ENCODE measurements around the gene PPP2R5A.
"Not testable (repeated sequence)": the region's sequence is repeated elsewhere in the genome, so short reads cannot be mapped to it uniquely, and the experiment has no call there.

PPP2R5A gene

GRCh38 chr1:212287261-212287895 is 2.2 kb downstream of the PPP2R5A start:
- H2AFZ ChIP-seq (ENCODE audit: low read length) = no peak overlapping the region

GRCh38 chr1:212287995-212288394 is 2.8 kb downstream of the PPP2R5A start:
- H4K20me1 ChIP-seq (ENCODE audit: insufficient read depth, low read length); H3F3A ChIP-seq (ENCODE audit: insufficient read depth, low read length); H3K27ac ChIP-seq (ENCODE audit: low read depth, low read length, poor library complexity, severe bottlenecking); H3K27me3 ChIP-seq (ENCODE audit: insufficient read depth, low read length); H3K9me2 ChIP-seq (ENCODE audit: low read depth, low read length); H3K9ac ChIP-seq (ENCODE audit: low read length); H2AFZ ChIP-seq (ENCODE audit: low read length); H3K36me3 ChIP-seq (ENCODE audit: insufficient read depth, low read length); H3K9me3 ChIP-seq (ENCODE audit: low read length): not testable (repeated sequence)
- peaks cover 62% of the 10 kb centered on the region for H3K4me1 ChIP-seq (ENCODE audit: insufficient read depth, low read length, severe bottlenecking)
- peak overlapping the region; percentile 82 for H3K4me3 ChIP-seq (ENCODE audit: low read depth, low read length, poor library complexity, severe bottlenecking)
- H3K4me2 ChIP-seq (ENCODE audit: low read length) = peak overlapping the region; percentile 64
- peaks cover 67% of the 10 kb centered on the region for H3K79me2 ChIP-seq (ENCODE audit: insufficient read depth, low read length)

More at GRCh38 chr1:212287261-212287895, 2.2 kb downstream of the PPP2R5A start:
- peaks cover 55% of the 10 kb centered on the region for H3K4me1 ChIP-seq (ENCODE audit: insufficient read depth, low read length, severe bottlenecking)
- TF ChIP-seq CTCF (IDR thresholded peaks at IDR 0.05; ENCODE audit: low read length) (no peak), EZH2 (IDR thresholded peaks at IDR 0.05; ENCODE audit: borderline replicate concordance, low read length) (no peak)
- no peaks in the 10 kb centered on the region for H4K20me1 ChIP-seq (ENCODE audit: insufficient read depth, low read length)
- peaks cover 61% of the 10 kb centered on the region for H3K79me2 ChIP-seq (ENCODE audit: insufficient read depth, low read length)
- H3K9ac ChIP-seq (ENCODE audit: low read length) = peak overlapping the region; percentile 81
- H3K27me3 ChIP-seq (ENCODE audit: insufficient read depth, low read length) = no peaks in the 10 kb centered on the region
- H3K4me2 ChIP-seq (ENCODE audit: low read length) = peak overlapping the region; percentile 76
- peak overlapping the region; percentile 82 for H3K4me3 ChIP-seq (ENCODE audit: low read depth, low read length, poor library complexity, severe bottlenecking)
- peaks cover 4% of the 10 kb centered on the region; the same call in 1 of the 2 replicates for H3K36me3 ChIP-seq (ENCODE audit: insufficient read depth, low read length)
- no peaks in the 10 kb centered on the region for H3K9me3 ChIP-seq (ENCODE audit: low read length)
- H3K27ac ChIP-seq (ENCODE audit: low read depth, low read length, poor library complexity, severe bottlenecking) = peak overlapping the region; percentile 89
- no peaks in the 10 kb centered on the region for H3F3A ChIP-seq (ENCODE audit: insufficient read depth, low read length)
- no peaks in the 10 kb centered on the region for H3K9me2 ChIP-seq (ENCODE audit: low read depth, low read length)

GRCh38 chr1:212288615-212289014 is 3.4 kb downstream of the PPP2R5A start:
- Histone ChIP-seq H2AFZ (ENCODE audit: low read length) (no peak overlapping the region), H3K79me2 (ENCODE audit: insufficient read depth, low read length) (peaks cover 74% of the 10 kb centered on the region), H3K4me3 (ENCODE audit: low read depth, low read length, poor library complexity, severe bottlenecking) (peak overlapping the region; percentile 82), H4K20me1 (ENCODE audit: insufficient read depth, low read length) (no peaks in the 10 kb centered on the region), H3K4me1 (ENCODE audit: insufficient read depth, low read length, severe bottlenecking) (peaks cover 67% of the 10 kb centered on the region), H3K27me3 (ENCODE audit: insufficient read depth, low read length) (no peaks in the 10 kb centered on the region), H3K9ac (ENCODE audit: low read length) (peak overlapping the region; percentile 39; the same call in 1 of the 2 replicates), H3K9me2 (ENCODE audit: low read depth, low read length) (no peaks in the 10 kb centered on the region), H3K36me3 (ENCODE audit: insufficient read depth, low read length) (peaks cover 4% of the 10 kb centered on the region; the same call in 1 of the 2 replicates), H3K27ac (ENCODE audit: low read depth, low read length, poor library complexity, severe bottlenecking) (no peak overlapping the region), H3K9me3 (ENCODE audit: low read length) (no peaks in the 10 kb centered on the region), H3F3A (ENCODE audit: insufficient read depth, low read length) (no peaks in the 10 kb centered on the region), H3K4me2 (ENCODE audit: low read length) (peak overlapping the region; percentile 64)
- TF ChIP-seq CTCF (IDR thresholded peaks at IDR 0.05; ENCODE audit: low read length) (no peak), EZH2 (IDR thresholded peaks at IDR 0.05; ENCODE audit: borderline replicate concordance, low read length) (no peak)
